ENCODE measurements around the gene APBB1IP.
A peak's percentile ranks its signal among the peaks of the same experiment; 100 is the strongest.

The APBB1IP gene

GRCh38 chr10:26509307-26509706 is 71.2 kb downstream of the APBB1IP start:
- FAIRE-seq, result no peak

DNA sequence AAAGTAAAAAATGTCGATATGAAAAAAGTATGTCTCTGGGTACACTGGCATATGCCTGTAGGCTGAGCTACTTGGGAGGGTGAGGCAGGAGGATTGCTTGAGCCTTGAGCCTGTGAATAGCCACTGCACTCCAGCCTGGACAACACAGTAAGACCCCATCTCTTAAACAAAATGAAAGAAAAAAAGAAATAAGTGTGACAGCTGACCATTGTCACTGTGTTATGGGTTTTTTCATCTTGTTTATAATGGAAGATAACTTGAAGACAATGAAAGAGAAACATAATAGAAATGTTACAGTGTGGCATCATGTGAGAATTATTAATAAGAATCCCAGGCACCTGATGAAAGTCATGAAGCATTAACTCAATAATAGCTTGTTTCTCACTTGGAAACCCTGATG is 75.0 kb downstream of the APBB1IP start:
- FAIRE-seq, result no peak

GRCh38 chr10:26516540-26517101 is 78.5 kb downstream of the APBB1IP start:
- no peak for FAIRE-seq

DNA sequence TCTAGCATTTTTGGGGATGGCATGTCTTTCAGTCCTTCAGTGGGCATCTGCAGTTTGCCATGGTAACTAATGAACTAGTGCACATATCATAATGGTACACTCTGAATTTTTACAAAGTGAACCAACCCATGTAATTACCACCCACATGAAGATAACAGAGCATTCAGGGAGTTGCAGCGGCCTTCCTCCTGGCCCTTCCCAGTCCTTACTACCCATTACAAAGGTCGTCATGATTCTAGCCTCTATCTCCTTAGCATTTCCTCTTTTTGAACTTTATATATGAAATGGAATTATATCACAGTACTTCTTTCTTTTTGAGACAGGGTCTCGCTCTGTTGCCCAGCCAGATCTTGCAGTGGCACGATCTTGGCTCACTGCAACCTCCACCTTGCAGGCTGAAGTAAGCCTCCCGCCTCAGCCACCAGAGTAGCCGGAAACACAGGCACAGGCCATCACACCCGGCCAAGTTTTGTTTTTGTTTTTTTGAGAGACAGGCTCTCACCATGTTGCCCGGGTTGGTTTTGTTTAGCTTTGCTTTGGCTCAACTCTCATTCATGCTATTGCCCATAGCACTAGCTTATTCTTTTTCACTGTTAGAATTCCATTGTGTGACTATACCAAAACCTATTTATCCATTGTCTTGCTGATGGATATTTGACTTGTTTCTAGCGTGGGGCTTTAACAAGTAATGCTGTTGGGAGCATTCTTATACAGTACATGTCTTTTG is 79.2 kb downstream of the APBB1IP start:
- no peak for FAIRE-seq

DNA sequence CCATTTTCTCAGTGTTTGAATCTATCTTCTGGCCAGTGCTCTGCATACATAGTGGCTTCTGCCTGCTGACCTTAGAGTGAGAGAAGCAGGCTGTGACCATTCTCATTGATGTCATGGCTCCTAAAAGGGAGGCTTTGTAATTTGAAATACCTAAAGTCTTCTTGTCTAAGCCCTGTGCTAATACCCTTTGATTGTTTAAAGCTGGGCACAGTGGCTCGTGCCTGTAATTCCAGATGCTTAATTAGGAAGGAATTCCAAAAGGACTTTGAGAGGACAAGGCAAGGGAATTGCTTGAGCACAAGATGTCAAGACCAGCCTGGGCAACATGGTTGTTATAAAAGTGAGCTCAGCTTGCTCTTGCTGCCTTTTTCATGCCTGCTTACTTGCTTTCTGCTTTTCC is 81.7 kb downstream of the APBB1IP start:
- FAIRE-seq, result no peak

- FAIRE-seq, result no peak
Observed at GRCh38 chr10:26520575-26520974, 82.4 kb downstream of the APBB1IP start.

GRCh38 chr10:26524161-26524896 is 86.2 kb downstream of the APBB1IP start:
- no peak for FAIRE-seq

GRCh38 chr10:26525586-26525985 is 87.4 kb downstream of the APBB1IP start:
- FAIRE-seq, result no peak

- FAIRE-seq, result no peak
Observed at GRCh38 chr10:26527018-26527417, 88.9 kb downstream of the APBB1IP start.

- FAIRE-seq, result no peak
Observed at GRCh38 chr10:26528048-26528447, 89.9 kb downstream of the APBB1IP start.

DNA sequence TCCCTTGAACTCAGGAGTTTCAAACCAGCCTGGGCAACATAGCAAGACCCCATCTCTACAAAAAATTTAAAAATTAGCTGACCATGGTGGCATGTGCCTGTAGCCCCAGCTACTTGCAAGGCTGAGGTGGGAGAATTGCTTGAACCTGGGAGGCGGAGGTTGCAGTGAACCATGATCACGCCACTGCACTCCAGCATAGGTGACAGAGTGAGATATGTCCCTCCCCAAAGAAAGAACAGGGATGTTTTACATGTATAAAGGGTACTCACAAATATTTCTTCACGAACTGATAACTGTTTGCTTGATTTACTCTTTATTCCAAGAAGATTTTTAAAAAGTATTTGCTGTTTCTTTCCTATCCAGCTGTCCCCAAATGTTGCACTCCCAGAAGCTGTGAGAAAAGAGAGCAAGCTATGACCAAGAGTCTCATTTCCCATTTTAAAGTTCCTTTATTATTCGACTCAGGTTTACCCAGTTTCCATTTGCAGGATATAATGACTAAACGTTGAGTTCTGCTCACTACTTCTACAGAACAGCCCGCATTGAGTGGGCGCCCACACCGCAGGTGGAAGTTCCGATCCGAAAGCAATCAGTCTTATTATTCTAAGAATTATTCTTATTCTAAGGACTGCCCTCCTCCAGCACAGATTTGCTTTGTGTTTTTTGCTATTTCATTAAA is 90.7 kb downstream of the APBB1IP start:
- no peak for FAIRE-seq

DNA sequence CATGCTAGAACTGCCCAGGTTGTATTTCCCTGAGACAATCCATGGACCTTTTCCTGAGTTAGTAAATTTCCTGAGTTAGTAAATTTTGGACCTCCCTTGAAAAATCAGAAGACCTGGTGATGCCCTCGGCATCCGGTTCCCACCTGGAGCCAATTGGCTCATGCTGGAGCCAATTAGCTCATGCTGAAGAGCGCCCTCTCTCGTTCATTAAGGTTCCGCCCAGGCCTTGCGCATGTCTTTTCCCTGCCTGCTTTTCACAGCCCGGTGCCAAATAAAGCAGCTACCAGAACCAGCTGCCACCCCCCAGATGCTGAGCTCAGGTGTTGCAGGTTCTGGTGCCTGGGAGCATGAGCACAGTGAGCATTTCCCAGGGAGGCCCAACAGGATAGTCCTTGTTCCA is 96.2 kb downstream of the APBB1IP start:
- no peak for FAIRE-seq

- FAIRE-seq, result no peak
Observed at GRCh38 chr10:26540601-26541000, 102.5 kb downstream of the APBB1IP start.

DNA sequence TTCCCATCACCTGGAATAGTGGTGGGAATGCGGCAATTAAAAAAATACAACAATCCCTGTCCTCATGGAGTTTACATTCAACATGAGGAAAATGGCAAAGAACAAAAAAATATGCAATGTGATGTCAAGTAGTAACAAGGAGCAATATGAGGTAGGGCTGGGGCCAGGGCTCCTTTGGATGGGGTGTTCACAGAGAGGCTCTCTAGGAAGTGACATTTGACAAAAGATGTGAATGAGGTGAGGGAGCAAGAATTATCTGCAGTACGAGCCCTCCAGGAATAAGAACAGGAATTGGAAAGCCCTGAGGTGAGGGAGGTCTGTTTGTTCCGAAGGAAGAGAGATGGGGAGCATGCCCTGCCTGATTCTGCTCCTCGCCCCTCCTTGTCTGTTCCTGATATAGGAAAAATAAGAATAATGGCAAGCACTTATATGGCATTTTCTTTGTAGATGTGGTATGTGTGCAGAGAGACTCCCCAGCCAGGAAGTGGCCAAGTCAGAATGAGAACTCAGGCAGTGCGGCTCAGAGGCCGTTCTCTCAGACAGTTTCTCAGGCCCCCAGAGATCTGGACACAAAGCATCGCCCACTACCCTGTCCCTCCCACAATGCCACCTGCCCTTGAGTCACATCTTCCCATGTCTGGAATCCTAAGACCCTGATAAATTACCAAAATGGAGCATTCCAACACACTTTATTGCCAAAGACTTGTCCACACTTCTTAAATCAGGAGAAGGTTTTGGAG is 105.6 kb downstream of the APBB1IP start:
- no peak for FAIRE-seq

- FAIRE-seq, result no peak
Observed at GRCh38 chr10:26544932-26545331, 106.8 kb downstream of the APBB1IP start.

DNA sequence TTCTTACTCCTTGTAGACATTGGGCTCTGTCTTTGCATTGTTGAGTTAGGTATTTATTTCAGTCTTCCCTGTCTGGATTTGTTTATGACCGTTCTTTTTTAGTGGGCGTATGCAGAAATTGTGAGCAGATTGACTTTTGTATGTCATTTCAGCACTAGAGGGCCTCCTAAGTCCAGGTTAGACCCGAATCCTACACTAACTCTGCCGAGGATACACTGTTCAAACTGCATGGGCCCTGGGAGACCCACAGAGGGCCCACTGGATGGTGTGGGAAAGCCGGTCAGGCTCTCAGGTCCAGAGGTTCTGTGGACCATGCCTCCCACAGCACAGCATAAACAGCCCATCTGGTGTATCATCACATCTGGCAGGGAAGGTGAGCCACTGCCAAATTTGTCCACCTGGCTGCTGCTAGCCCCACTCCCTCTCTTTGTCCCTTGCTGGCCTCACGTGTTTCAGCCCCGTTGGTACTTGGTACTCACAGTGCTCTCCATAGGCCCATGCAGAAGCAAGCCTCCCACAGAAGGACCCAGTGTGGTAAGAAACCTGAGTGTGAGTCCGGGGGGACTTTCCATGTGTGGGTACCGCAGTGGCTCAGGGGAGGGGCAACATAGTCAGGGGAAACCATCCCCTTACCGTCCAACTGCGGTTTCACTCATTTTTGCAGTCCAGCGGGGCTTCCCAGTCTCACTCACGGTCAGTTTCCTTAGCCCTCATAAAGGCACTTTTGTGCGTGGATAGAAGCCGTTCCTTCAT is 112.8 kb downstream of the APBB1IP start:
- no peak for FAIRE-seq

DNA sequence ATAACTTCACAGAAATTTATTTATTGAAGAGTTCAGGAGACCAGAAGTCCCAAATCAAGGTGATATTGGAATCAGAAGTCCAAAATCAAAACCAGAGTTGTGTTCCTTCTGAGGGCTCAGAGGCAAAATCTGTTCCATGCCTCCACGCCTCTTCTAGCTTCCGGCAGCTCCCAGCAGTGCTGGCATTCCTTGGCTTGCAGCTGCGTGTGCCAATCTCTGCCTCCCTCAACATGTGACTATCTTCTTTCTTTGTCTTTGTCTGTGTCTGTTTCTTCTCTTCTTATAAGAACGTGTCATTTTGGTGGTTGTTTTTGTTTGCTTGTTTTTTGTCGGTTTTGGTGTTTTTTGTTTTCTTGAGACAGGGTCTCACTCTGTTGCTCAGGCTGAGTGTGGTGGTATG is 116.1 kb downstream of the APBB1IP start:
- FAIRE-seq, result no peak

DNA sequence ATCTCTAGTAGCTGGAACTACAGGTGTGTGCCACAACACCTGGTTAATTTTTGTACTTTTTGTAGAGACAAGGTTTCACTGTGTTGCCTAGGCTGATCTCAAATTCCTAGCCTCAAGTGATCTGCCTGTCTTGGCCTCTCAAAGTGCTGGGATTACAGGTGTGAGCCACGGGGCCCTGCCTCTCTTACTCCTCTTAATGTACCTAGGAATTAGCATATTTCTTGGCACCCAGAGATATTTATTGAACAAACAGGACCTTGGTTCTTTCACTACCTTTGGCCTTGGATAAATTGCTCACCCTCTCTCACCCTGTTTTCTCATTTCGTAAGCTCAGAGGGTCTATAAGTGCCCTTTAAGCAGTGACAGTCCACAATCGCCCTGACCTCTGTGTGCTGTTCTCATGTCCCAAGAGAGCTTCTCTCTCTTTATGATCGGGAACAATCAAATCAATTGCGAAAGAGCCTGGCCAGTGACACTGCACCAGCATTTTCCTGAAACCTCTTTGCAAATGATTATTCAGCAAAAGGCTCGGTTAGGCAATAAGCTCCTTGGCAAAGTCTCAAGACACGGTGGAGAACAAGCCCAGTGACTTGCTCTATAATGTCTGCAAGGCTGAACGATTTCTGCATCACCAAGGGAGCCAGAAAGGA is 117.7 kb downstream of the APBB1IP start:
- no peak for FAIRE-seq

DNA sequence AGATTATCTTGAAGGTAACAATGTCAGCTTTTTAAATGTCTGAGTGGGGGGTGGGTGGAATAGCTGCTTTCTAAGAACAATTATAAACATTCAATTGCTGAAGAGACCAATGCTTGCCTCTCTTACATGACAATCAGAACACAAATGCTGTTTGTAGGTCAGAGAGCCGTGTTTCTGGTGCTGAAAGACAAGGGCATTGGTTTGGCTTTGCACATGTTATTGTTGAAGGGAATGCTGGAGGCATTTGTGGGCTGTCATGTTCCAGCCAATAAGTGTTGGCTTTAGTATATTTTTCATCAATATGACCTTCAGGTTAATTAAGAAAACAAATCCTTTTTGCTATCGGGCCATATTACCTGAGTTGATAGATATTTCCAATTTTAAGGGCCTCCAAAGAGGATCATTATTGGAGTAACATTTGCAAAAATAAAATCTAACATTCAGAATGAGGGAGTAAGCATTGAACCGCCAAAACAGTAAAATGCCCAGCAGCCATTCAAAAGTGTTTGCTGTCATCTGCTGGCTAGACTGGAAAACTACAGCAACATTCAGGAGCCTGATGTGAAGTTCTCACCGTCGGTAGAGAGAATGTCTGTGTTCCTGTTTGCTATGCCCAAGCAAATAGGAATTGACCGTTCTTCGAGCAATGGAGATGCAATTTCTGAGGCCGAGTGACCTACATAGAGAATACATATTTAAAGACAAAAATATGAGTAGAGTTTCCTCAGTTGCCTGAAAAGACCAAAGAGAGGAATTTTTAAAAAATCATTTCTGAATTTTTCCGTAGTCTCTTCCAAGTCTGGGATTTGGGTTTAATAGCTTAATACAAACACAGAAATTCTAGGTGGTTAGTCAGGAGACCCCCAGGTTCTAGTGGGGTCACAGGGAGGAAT is 118.9 kb downstream of the APBB1IP start:
- peak; percentile 61 for FAIRE-seq

DNA sequence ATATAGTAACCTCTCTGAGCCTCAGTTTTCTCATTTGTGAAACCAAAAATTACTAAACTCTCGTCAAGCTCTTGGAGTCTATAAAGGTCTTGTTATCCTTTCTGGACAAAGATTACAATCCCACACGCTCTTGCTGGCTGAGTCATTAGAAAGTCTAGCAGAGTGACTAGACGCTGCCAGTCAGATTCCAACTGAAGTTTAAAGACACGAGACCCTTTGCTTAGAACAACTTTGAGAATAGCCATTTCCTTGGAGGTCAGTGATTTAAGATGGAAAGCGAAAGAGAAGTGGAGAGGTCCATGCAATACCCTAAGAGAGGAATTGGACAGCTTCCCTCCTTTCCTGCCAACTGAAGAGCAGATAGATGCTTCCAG is 119.5 kb downstream of the APBB1IP start:
- no peak for FAIRE-seq

Data from endometrium (tissue), 2 donors.